Ecto neural progenitor cell (in vitro differentiated cells): ENCODE results near the gene PROSER2.

Experiments
- DNase-seq: peaks from one replicate; pipeline ENCODE4 v3.0.0-alpha.2; 2018; ENCODE audit warnings: low spot score

Gene PROSER2

DNA sequence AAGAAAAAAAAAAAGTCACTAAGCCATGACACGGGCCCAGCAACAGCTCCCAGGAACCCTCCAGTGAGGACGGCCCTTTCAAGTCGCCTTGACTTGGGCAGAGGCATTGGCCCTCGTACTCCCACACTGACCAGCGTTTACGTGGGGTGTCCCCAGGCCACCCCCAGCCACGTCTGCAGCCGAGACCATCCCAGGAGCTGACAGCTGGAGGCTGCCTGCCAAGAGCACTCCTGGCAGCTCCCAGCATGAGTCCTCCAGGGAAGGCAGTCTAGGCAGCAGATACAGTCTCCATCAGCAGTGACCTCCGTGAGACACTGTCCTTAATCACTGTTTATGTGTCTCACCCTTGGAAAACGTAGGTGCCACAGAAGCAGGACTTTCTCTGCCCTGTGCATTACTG lies 86.5 kb downstream of the PROSER2 start:
- no peak for DNase-seq

DNA sequence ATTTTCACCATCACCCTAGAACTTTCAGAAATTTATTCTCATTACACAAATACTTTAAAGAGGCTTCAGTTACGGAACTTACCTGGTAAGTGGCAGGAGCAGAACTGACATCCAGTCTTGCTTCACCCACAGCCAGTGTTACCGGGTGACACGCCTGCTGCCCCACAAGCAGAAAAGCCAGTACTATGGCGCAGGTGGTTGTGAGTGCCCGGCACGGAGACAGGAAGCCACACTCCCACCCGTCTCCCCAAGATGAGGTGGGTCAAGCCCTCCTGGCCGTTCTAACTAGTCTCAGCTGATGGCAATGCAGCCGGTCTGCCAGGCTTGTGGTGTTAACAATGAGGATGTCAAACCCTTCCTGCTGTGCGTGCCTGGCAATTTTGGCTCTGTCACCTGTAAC lies 86.9 kb downstream of the PROSER2 start:
- no peak for DNase-seq

DNA sequence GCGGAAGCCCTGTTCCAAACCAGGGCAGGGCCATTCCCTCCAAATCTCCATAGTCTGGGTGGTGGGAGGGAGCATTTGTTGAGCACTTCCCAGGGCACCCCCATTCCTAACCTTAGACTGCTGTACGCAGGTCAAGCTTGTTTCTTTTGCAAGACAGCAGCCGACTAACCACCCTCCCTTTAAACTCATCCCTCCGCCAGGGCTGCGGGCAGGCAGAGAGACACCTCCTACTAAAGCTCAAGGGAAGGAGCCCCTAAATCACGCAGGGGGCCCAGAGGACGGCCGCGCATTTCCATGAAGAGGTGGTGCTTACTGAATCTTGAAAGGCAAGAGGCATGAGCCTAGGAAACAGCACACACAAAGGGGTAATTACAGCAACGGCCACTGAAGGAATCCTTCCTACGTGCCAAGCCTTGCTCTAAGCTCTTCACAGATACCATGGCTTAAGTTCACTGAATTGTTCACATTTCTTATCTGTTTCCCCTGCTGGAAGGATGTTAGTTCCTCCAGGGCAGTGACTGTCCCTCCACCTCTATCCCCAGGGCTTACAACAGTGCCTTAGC lies 90.0 kb downstream of the PROSER2 start:
- peak; percentile 63 for DNase-seq

DNA sequence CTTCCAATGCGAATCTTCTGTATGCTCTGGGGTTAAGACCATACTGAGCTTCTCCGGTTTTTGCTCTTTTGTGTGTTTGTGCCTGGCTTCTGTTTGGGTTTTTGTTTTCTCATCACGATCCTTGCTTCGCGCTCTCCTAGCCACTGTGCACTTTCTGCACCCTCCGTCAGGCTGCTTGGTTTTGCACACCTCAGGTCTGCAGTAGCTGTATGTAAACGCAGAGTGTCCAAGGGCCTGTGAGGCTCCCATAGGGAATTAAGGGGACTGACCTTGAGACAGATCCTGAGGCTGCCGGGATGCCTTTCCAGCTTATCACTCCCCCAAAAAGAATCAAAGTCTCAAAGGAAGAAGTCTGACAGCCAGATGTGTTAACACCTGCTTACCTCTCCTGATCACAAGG lies 95.2 kb downstream of the PROSER2 start:
- no peak for DNase-seq

DNA sequence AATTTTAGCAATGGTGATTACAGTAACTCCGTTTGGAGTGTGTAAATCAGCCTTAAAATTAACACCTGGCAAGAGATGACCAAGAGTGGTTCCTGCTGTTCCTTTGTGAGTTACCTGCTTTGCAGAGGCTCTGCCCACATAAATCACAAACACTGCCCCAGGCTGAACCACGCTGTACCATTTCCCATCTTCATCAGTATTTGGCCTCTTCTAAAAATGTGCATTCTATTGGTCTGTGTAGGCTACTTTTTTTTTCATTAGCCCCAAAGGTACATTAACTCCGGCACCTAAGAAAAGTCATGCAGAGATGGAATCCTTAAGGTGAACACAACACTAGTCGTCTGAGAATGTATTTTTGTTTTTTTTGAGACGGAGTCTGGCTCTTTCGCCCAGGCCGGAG lies 96.1 kb downstream of the PROSER2 start:
- no peak for DNase-seq
